ENCODE measurements around the gene BIRC7. TPM values are rescaled to one million over a fixed set of nuclear protein-coding genes. Genes with fewer than 3 reads are reported as not detected.
A peak's percentile ranks its signal among the peaks of the same experiment; 100 is the strongest.

Gene BIRC7
- polyA plus RNA-seq, 3 donors, result 0.21 TPM; not detected in 2

GRCh38 chr20:63234693-63235398 lies 859 bp upstream of the BIRC7 start:
- Mint-ChIP-seq H3K27ac (peak overlapping the region in 1 of 7 donors; percentile 14), H3K36me3 (no peaks in the 10 kb centered on the region), H3K4me1 (peaks cover 5% of the 10 kb centered on the region), H3K4me3 (no peak overlapping the region), H3K27me3 (ENCODE audit: low read depth in 3 of 3) (peaks cover 31 to 38% (median 31%) of the 10 kb centered on the region in 3 donors), H3K9me3 (peaks cover 0 to 2% (median 0%) of the 10 kb centered on the region in 7 donors)
- Histone ChIP-seq H3K27ac (ENCODE audit: low read depth in 1 of 2, low read length in 2 of 2) (no peak overlapping the region), H3K9me3 (replicated peaks in 1 of 2; ENCODE audit: control insufficient read depth in 1 of 2, insufficient read depth in 1 of 2, low read length in 2 of 2) (no peaks in the 10 kb centered on the region), H2AFZ (ENCODE audit: insufficient read depth, low read depth, low read length, poor library complexity, severe bottlenecking) (no peak overlapping the region), H3K9ac (ENCODE audit: insufficient read depth, low read length, poor library complexity, severe bottlenecking) (no peak overlapping the region), H3K27me3 (ENCODE audit: control insufficient read depth in 2 of 2, insufficient read depth in 2 of 2, low read length in 2 of 2) (peaks cover 2 to 34% of the 10 kb centered on the region in 2 donors), H3K4me3 (replicated peaks in 1 of 3; ENCODE audit: low read depth in 2 of 3, low read length in 3 of 3) (no peak overlapping the region), H3K79me2 (ENCODE audit: insufficient read depth, low read length) (no peaks in the 10 kb centered on the region), H3K4me2 (replicated peaks; ENCODE audit: extremely low read depth, low read length, poor library complexity, severe bottlenecking) (no peak overlapping the region), H3K36me3 (replicated peaks in 1 of 2; ENCODE audit: control insufficient read depth in 1 of 2, insufficient read depth in 2 of 2, low read length in 2 of 2) (no peaks in the 10 kb centered on the region), H3K4me1 (ENCODE audit: control insufficient read depth in 1 of 2, insufficient read depth in 2 of 2, low read length in 2 of 2) (no peaks in the 10 kb centered on the region), H4K20me1 (ENCODE audit: insufficient read depth, low read length) (no peaks in the 10 kb centered on the region)
- DNase-seq, result no peak
- WGBS (ENCODE audit: insufficient coverage), result 15% methylated on average over 8 of the region's 20 CpGs
- intact Hi-C loops (cut with micrococcal nuclease), result no loop called here
- peak; percentile 21 for TF ChIP-seq CTCF (IDR thresholded peaks at IDR 0.05)

- Histone ChIP-seq H4K20me1 (ENCODE audit: insufficient read depth, low read length) (no peaks in the 10 kb centered on the region), H3K27ac (ENCODE audit: low read depth in 1 of 2, low read length in 2 of 2) (no peak overlapping the region), H3K4me2 (replicated peaks; ENCODE audit: extremely low read depth, low read length, poor library complexity, severe bottlenecking) (no peak overlapping the region), H3K9ac (ENCODE audit: insufficient read depth, low read length, poor library complexity, severe bottlenecking) (no peak overlapping the region), H3K9me3 (replicated peaks in 1 of 2; ENCODE audit: control insufficient read depth in 1 of 2, insufficient read depth in 1 of 2, low read length in 2 of 2) (no peaks in the 10 kb centered on the region), H3K27me3 (ENCODE audit: control insufficient read depth in 2 of 2, insufficient read depth in 2 of 2, low read length in 2 of 2) (peaks cover 0 to 20% of the 10 kb centered on the region in 2 donors), H2AFZ (ENCODE audit: insufficient read depth, low read depth, low read length, poor library complexity, severe bottlenecking) (no peak overlapping the region), H3K4me1 (ENCODE audit: control insufficient read depth in 1 of 2, insufficient read depth in 2 of 2, low read length in 2 of 2) (no peaks in the 10 kb centered on the region), H3K4me3 (replicated peaks in 1 of 3; ENCODE audit: low read depth in 2 of 3, low read length in 3 of 3) (no peak overlapping the region), H3K36me3 (replicated peaks in 1 of 2; ENCODE audit: control insufficient read depth in 1 of 2, insufficient read depth in 2 of 2, low read length in 2 of 2) (no peaks in the 10 kb centered on the region), H3K79me2 (ENCODE audit: insufficient read depth, low read length) (no peaks in the 10 kb centered on the region)
- TF ChIP-seq CTCF (IDR thresholded peaks at IDR 0.05), result no peak
- H3K4me1 Mint-ChIP-seq, result peaks cover 5% of the 10 kb centered on the region
- 93% methylated on average over 22 of the region's 26 CpGs for WGBS (ENCODE audit: insufficient coverage)
- intact Hi-C loops (cut with micrococcal nuclease), result no loop called here
- no peak overlapping the region for H3K4me3 Mint-ChIP-seq
- H3K9me3 Mint-ChIP-seq, result peaks cover 0 to 3% (median 0%) of the 10 kb centered on the region in 7 donors
- peaks cover 17 to 24% (median 19%) of the 10 kb centered on the region in 3 donors for H3K27me3 Mint-ChIP-seq (ENCODE audit: low read depth in 3 of 3)
- no peaks in the 10 kb centered on the region for H3K36me3 Mint-ChIP-seq
- DNase-seq, result no peak
- H3K27ac Mint-ChIP-seq, result peak overlapping the region in 2 of 7 donors; percentile 30 to 35
These were observed 572 bp downstream of the BIRC7 start for GRCh38 chr20:63236116-63236837.

Data from CD14-positive monocyte (primary cell).